Liver (tissue), 3 donors: ENCODE results near the gene EXOSC3.

Experiments
- ATF3 ChIP-seq: IDR thresholded peaks from 2 replicates; pipeline ENCODE4 v1.6.1; 2016; ENCODE audit warnings: antibody characterized with exemption
- CTCF ChIP-seq: fragments of 150-350 bp; IDR thresholded peaks from 2 replicates; pipeline ENCODE4 v1.5.1; 2017; ENCODE audit warnings: improper control_type of control experiment, low read depth, low read length; ENCODE audit not compliant: missing input control
- EGR1 ChIP-seq, 2 donors: IDR thresholded peaks; 2 replicates each; pipeline ENCODE4 v1.6.1; 2016 to 2018; ENCODE audit warnings: antibody characterized with exemption in 2 of 2, low read depth in 2 of 2
- GABPA ChIP-seq, 2 donors: IDR thresholded peaks in 1 of 2; conservative IDR thresholded peaks in 1 of 2; 2 replicates each; pipeline ENCODE4 v1.6.1; 2016; ENCODE audit warnings: antibody characterized with exemption in 2 of 2, mild to moderate bottlenecking in 1 of 2, moderate library complexity in 1 of 2
- JUND ChIP-seq, 2 donors: IDR thresholded peaks; 2 replicates each; pipeline ENCODE4 v1.6.1; 2016; ENCODE audit warnings: antibody characterized with exemption in 2 of 2
- NR2F2 ChIP-seq: IDR thresholded peaks from 2 replicates; pipeline ENCODE4 v1.6.1; 2016; ENCODE audit warnings: antibody characterized with exemption
- RAD21 ChIP-seq, 2 donors: IDR thresholded peaks; 2 replicates each; pipeline ENCODE4 v1.6.1; 2016; ENCODE audit warnings: antibody characterized with exemption in 2 of 2, mild to moderate bottlenecking in 2 of 2
- REST ChIP-seq: IDR thresholded peaks from 2 replicates; pipeline ENCODE4 v1.6.1; 2016; ENCODE audit warnings: antibody characterized with exemption, mild to moderate bottlenecking
- RXRA ChIP-seq, 2 donors: IDR thresholded peaks; 2 replicates each; pipeline ENCODE4 v1.6.1; 2017 to 2018; ENCODE audit warnings: antibody characterized with exemption in 2 of 2, mild to moderate bottlenecking in 1 of 2
- TAF1 ChIP-seq: conservative IDR thresholded peaks from 2 replicates; pipeline ENCODE4 v1.6.1; 2016; ENCODE audit warnings: antibody characterized with exemption, mild to moderate bottlenecking
- YY1 ChIP-seq: IDR thresholded peaks from 2 replicates; pipeline ENCODE4 v1.6.1; 2016; ENCODE audit warnings: antibody characterized with exemption, mild to moderate bottlenecking
- TF ChIP-seq, protein P1 (sequence below): IDR thresholded peaks from 2 replicates; pipeline ENCODE4 v1.6.1; 2016; ENCODE audit warnings: antibody characterized with exemption
- donor health status: healthy.
- donor health status: healthy.

GRCh38 chr9:37751186-37751585 is 33.7 kb downstream of the EXOSC3 start:
- TF ChIP-seq RAD21 (IDR thresholded peaks at IDR 0.05) (no peak), CTCF (no peak), TAF1 (no peak), REST (no peak), ATF3 (no peak), GABPA (IDR thresholded peaks at IDR 0.05 in 1 of 2, conservative IDR thresholded peaks at IDR 0.05 in 1 of 2) (no peak), YY1 (no peak), JUND (IDR thresholded peaks at IDR 0.05) (no peak), EGR1 (IDR thresholded peaks at IDR 0.05; ENCODE audit: low read depth in 2 of 2) (no peak), NR2F2 (no peak), RXRA (IDR thresholded peaks at IDR 0.05) (no peak)
- TF ChIP-seq, protein P1, sequence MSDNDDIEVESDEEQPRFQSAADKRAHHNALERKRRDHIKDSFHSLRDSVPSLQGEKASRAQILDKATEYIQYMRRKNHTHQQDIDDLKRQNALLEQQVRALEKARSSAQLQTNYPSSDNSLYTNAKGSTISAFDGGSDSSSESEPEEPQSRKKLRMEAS, result no peak
